Bone marrow (tissue), 2 donors: ENCODE data around the gene MIPEP.
"Not testable (repeated sequence)": the region's sequence is repeated elsewhere in the genome, so short reads cannot be mapped to it uniquely, and the experiment has no call there.

Experiments used
- DNase-seq, 2 donors: peaks; one replicate each; lab custom pipeline; 2025; lab: John Stamatoyannopoulos, UW

Gene MIPEP

DNA sequence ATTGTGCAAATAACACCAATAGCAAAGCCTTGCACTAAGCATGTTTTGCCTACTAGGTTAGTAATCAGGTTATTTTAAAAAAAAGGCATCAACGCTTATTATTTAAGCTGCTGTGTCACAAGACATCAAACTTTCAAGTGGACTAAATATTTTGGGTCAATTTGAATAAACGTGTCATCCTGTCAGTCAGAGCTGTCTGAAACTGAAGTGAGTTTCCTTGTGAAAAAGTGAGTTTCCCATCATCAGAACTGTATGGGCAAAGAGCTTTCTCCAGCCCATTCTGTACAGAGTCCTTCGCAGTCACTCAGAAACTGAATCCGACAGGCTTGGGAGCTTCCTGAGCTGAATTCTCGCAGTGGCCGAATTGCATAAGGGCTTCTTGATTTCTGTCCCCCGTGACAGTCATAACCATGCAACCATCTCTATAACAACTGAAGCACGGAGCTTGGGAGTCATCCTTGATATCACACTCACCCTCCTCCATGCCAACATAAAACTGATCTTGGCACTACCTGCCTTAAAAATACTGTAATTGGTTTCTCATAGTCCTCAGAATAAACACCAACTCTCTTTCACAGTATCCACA is 139.8 kb downstream of the MIPEP start:
- no peak for DNase-seq

DNA sequence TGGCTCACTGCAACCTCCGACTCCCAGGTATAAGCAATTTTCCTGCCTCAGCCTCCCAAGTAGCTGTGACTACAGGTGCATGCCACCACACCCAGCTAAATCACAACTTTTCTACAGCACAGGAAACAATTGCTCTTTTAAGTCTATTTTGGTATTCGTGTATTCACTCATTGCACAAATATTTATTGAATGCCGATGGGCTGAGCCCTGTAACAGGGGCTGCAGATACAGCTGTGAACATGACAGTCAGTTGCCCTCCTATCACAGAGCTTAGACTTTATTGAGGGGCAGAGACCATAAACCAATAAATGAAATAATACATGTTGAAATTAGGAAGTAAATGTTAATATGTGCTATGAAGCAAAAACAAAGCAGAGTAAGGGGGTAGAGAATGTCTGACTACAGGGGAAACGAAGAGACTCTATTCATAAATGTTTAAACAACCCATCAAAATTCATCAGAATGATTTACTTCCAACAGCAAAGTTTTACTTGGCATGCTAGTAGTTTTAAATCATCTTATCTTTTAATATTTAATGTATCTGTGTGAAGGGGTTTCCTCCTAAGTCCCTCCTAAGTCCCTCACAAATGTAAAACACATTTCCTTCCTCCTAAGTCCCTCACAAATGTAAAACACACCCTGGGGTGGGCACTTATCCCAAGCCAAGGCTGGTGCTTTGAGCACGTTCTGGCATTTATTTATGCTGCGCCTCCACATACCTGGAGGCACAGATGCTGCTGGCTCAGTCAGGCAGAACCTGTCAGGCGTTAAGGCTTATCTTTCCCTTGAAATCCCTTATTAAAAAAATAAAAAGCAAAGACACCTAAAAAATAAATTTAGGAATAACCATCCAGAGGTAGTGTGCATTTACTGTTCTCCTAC is 140.8 kb downstream of the MIPEP start:
- DNase-seq: no peak

DNA sequence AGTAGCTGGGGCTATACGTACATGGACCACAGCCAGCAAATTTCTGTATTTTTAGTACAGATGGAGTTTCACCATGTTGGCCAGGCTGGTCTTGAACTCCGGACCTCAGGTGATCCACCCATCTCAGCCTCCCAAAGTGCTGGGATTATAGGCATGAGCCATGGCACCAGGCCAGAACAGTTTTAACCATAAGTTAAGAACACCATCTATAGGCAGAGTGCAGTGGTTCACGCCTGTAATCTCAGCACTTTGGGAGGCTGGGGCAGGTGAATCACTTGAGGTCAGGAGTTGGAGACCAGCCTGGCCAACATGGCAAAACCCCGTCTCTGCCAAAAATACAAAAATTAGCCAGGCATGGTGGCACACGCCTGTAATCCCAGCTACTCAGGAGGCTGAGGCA is 143.1 kb downstream of the MIPEP start:
- not testable (repeated sequence) for DNase-seq

DNA sequence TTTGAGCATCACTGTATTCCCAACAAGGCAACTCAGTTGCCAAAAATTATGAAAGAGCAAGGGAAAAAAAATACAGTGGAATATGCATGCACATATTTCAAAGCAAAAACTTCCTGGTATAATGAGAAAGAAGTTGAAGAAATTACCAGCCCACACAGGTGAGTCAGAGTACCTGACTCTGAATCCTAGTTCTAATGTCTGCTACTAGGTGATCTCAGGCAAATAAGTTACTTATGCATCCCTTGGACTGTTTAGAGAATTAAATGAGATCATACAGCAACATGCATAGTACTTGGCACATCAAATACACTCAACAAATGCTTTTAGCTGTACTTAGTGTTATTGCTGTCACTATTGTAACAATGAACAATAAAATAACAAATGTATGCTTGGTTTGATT is 144.9 kb downstream of the MIPEP start:
- DNase-seq: no peak

DNA sequence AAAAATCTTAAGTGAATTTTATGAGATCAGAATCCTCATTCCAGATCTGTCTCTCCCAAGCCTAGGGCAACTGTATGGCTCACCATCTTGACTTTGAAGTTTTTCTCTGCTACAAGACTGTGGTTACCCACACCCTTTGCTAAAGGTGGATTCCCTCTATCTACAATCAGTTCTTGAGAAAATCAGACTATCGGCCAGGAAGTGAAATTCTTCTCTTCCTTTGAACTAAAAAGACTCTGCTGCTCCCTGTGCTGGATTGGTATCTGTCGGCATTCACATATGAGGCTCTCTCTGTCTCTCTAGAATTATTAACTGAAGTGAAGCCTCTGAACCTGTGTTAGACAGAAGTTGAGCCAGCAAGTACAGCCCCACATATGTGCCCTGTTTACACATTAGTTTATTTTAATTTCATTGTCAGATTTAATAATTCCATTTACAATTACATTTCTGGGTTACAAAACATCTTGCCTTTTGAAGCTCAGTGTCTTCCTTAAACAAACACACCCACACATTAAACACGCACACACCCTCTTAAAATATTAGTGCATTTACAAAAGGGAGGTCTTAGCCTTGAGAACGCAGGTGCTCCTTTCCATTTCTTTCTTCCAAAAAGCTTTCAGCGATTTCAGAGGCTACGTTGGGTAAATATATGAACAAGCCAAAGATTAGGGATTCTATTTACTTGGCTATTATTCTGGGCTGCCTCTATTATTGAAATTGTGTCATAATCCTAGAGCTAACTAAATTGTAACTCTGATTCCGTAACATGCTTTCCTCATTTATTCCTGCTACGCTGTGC is 145.7 kb downstream of the MIPEP start:
- no peak for DNase-seq

DNA sequence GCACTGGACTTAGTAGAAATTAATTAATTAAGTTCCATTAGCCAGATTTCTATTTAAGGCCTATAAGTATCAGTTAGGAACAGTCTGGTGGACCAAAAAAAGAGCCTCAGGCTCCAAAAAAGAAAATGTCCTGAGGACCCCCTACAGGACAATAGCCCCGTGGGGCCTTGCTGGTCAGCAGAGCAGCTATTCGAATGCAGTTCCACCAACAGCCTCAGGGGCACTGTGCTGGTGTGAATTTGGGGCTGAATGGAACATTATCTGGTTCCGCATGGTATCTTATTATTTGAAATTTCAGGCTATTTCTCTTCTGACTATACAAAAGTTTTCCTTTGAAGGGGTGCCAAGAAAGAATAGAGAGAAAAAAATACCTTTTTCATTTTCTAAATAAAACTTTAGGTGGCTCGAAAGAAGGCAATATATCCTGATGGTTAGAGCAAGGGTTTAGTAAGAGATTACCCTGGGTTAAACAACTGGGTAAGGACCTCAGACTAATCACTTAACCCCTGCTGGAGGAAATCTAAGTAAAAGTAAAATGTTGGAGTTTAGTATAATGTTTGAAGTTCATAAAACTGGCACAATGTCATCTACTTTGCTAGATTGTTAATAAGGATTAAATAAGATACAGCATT is 147.2 kb downstream of the MIPEP start:
- no peak for DNase-seq

DNA sequence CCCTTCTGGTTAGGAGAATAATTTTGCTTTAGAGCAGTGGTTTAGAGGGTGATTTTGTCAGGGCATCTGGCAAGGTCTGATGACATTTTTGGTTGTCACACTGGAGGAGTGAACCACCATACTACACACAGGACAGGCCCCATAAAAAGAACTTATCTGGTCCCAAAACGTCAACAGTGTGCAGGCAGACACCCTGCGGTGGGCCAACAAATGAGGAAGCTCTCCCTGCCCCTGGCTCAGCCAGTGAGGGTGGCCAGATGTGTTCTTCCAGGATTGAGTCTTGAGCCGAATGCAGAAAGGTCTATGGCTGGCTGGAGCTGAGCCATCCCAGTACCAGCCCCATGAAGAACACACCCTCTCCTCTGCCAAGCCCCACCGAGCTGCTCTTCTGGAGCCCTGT is 149.2 kb downstream of the MIPEP start:
- DNase-seq: no peak

DNA sequence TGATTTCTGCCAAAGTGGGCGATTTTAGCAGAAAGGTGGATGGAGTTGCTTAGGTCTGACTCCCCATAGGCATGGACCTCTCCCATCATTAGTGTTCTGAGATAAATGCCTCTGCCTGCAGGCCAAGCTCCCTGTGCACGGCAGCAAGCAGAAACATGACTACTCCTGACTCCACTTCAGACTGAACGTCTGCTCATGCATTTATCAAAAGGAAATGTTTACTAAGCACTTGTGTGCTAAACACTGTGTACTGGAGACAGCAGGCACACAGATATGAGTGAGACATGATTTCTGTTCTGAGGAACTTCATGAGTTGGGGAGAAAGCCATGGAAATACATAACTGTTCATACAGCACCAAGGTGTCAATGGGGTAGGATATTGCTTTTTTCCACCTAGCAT is 149.6 kb downstream of the MIPEP start:
- DNase-seq: no peak

DNA sequence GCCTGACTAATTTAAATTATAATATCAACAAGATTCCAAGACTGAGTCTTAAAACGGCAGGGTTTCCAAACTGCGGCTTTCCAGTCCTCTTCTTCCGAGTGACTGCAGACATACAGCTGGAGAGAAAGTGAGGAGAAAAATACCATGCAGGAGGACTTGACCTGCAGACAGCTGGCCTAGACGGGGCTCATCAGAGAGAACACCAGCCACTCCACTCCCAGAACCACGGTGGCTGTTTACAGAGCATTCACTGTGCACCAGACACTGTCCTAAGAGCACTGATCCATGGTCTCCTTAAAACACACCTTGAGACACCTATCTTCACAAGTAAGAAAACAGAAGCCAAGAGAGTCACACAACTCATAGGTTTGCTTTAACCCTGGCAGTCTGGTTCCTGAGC is 152.7 kb downstream of the MIPEP start:
- no peak for DNase-seq

DNA sequence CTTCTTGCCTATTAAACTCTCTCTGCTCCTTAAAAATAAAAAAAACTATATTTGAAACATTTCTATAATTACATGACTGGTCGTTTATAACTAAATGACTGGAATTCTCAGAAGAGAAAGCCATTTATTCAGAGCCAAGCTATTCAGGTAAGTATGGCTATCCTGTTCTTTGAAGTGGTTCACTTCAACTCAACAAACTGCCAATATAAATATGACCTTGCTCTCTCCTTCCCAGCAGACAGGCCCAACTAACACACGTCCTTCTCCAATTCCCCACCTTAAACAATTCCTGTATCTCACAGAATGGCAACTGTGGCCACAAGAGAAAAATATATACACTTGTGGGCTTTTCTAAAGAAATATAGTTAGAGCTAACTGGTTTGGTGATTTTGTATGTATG is 153.9 kb downstream of the MIPEP start:
- DNase-seq: no peak

DNA sequence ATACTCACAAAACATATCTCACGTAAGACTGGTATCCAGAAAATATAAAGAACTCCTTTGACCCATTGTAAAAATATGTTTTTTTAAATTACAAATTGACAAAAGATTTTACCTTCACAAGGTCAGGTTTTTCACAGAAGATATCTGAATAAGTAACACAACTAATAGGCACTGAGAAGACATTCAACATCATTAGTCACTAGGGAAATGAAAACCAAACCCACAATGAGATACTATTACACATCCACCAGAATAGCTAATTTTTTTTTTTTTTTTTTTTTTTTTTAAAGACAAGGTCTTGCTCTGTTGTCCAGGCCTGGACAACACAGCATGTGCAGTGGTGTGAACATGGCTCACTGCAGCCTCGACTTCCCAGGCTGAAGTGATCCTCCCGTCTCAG is 157.5 kb downstream of the MIPEP start:
- no peak for DNase-seq

DNA sequence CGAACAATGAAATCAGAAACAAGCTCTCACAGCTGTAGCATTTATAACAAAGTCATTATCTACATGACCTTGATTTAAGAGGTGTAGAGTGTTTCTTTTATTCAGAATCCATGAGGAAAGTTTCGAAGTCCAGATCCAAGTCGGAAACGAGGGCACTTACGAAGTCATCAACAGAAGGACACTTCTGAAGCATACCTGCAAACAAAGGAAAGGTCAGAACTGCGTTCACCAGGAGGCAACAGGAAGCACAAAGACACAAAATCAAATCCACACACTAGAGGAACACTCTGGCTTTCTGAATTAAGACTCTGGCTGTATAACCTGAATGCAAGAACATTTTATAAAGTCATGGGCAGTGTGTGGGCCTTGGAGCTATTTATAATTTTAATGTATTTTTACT is 158.9 kb downstream of the MIPEP start:
- no peak for DNase-seq

DNA sequence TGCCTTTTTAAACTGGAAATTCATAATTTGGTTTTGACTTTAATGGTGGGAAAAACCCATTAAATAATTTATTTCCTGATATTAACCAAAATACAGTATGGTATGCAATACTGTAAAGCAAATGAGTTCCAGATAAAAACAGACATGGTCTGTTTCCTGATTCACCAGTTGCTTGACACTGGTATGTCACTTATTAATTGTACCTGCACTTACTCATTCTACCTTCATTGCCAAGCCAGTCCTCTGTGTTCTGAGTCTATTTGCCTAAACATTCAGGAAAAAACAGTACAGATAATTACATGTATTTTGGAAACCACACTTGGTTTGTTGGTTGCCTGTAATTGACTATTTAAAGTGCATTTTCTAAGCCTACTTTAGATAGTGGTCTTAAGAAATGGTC is 159.7 kb downstream of the MIPEP start:
- DNase-seq: no peak

DNA sequence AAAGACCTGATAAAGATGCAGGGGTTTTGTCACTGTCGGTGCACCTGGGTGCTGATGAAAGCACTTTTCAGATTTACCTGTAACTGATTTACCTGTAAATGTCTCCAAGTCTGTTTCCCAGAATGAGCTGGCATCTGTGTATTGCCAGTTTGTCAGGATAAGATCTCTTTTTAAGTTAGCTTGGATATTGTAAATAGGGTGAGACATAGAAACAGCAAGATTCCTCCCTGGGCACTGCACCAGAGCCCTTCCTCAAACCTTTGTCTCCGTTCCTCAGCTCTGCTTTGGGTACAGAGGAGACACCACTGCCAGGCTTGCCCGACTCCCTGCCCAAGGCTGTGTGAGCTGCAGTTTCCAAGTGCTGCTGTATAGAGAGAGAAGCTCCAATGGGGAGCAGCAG is 160.4 kb downstream of the MIPEP start:
- DNase-seq: no peak

DNA sequence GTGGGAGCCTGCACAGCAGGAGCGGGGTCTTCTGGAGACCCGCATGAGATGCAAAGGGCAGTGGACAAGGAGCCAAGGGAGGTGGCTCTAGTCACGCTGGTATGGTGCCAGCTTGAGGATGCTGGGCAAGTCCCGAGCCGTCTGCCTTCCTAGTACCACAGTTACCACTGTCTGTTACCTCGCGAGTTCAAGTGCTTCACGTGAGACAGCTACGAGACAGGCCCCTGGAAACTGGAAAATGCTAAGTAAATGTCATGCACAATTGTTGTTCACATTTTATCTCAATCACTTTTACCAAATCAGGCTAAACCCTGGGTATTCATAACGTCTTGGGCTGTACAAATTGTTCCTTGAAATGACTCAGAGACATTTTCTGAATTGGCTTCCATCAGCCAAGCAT is 163.3 kb downstream of the MIPEP start:
- no peak for DNase-seq

DNA sequence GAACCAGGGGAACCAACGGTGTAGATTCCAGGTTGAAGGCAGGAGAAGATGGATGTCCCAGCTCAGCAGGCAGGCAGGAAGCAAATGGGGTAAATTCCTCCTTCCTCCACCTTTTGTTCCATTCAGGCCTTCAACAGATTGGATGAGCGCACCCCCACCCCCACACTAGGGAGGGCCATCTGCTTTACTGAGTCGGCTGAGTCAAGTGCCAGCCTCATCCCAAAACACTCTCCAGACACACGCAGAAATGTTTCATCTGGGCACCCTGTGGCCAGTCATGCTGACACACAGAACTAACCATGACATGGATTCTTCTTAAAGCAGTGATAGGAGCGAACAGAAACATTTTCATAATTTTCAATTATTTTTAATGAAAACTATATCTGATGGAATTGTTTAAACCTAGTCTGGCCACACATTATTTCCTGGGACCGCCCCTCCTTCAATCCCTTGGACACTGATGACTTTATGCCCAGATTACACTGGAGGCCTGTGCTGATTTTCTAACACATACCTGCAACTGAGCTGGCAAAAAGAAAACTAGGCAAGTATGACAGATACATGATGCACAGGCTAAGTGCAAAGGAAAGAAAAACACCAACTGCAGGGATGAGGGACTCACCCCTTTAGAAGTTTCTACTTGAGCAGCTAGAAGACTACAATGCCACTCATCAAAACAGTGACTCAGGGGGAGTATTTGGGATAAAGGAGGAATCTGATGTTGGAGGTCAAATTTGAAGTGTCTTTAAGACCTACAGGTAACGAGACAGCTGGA is 164.8 kb downstream of the MIPEP start:
- DNase-seq: no peak

DNA sequence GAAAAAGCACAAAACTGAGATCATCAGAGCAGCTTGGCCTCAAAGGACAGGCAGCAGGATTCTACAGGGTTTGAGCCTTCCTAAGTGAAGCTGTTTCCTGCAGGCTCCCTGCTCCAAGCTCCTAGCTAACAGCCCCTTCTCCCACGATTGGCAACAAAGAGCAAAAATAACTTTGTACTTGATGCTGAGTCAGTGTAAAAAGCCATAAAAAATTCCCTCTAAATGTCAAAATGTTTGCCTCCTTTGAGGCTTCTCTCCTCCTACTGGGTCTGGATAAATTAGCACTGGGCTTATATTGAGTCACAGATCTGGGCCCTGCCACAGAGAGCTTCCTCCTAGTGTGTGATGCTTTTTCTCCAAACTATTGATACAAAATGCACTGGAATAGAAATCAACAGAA is 165.7 kb downstream of the MIPEP start:
- DNase-seq: no peak

DNA sequence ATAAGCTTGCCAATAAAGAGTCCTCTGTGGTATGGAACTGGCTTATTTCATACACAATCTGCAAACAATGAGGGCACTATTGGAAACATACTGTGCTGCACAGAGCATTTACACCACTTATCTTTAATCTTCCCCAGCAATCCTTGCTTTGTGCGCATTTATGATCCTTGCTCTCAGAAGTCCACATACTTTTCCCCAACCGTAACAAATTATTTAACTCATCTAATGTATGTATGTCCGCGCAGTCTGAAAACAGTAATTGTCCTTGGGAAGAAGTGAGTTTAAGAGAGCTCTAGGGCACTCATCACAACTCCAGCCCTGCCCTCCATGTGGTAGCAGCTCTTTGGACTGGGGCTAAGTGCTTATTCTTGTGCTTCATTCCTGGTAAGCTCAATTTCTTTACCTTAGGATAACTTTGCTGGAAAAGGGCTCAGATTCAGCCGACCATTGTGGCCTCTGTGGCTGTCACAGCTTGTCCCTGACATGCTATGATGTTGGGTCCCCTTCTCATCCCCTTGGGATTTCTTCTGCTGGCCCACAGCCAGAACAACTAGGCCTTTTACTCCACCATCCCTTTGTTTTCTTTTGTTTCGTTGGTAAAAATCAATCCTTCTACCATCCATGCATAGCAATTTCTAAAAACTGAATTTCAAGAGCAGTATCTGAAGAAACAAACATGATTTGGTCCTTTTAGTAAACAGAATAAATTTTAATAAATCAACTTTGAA is 166.3 kb downstream of the MIPEP start:
- no peak for DNase-seq

DNA sequence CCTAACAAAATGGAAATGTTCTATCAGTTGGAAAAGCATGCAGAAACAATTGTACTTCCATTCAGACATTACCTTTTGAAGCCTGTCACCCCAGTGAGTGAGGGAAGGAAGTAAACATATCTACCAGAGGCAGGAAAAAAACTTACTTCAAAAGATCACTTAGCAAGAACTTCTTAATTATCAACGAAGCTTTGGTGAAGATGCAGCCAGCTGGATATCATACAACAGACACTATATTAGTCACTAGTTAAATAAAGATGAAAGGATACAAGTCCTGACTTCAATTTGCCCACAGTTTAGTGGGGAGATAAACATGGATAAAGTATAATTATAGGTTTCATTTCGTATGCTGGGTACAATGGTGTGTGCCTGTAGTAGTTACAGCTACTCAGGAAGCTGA is 170.2 kb downstream of the MIPEP start:
- no peak for DNase-seq

DNA sequence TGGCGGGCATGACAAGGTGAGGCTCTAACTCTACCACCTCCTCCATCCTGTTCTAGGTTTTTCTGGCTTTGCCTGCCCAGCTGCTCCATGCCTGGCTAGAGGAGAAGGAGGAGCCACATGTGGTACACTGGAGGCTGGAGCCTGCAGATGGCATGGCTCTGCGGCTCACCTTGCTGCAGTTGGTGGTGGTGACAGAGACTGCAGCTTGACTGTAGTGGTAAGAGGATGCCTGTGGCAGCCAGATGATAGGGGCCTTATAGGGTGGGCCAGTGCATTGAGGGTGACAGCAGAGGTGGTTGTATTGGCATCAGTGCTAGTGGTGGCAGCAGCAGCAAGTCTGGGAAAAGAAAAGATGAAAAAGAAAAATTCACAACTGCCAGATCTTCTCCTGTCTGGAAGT is 172.8 kb downstream of the MIPEP start:
- DNase-seq: no peak

DNA sequence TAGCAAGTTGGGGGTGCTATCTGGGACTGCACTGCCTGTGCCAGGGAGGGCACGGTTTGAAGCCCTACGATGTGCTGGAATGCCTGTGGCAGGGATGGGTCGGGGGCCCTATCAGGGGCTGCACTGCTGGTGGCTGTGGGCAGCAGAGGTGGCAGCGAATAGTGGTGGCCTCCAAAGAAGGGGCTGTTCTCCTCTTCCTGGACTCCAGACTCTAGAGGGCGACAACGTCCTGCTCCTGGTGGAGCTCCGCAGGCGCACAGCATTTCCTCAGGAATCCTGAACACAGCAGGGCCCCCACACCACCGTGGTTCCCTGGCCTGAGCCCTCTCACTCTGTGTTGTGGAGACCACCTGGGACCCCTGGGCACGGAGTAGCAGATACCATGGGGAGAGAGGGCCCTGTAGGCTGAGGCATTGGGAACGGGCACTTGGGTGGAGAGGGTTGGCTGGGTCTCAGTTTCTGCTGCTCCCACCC is 173.4 kb downstream of the MIPEP start:
- no peak for DNase-seq
